HEK293 (cell line): ENCODE measurements around the gene TECPR2.

Experiments
- EGR2 ChIP-seq: fragments of 450-650 bp; formaldehyde crosslinking; IDR thresholded peaks from 2 replicates; pipeline ENCODE4 v1.5.1; 2016; ENCODE audit warnings: low read depth, missing biosample characterization, missing genetic modification characterization
- REST ChIP-seq: fragments of 450-650 bp; formaldehyde crosslinking; IDR thresholded peaks from 2 replicates; pipeline ENCODE4 v1.5.1; 2016; ENCODE audit warnings: missing biosample characterization, missing genetic modification characterization
- SP3 ChIP-seq: fragments of 450-650 bp; formaldehyde crosslinking; IDR thresholded peaks from 2 replicates; pipeline ENCODE4 v1.5.1; 2016; ENCODE audit warnings: missing biosample characterization, missing genetic modification characterization
- TRIM28 ChIP-seq: IDR thresholded peaks from 2 replicates; pipeline ENCODE4 v1.6.1; 2011; ENCODE audit warnings: low read length, control low read depth, borderline replicate concordance
- ZBTB1 ChIP-seq: fragments of 450-650 bp; formaldehyde crosslinking; IDR thresholded peaks from 2 replicates; pipeline ENCODE4 v1.5.1; 2016; ENCODE audit warnings: missing biosample characterization, missing genetic modification characterization
- ZBTB6 ChIP-seq: fragments of 450-650 bp; formaldehyde crosslinking; IDR thresholded peaks from 2 replicates; pipeline ENCODE4 v1.5.1; 2017; ENCODE audit warnings: missing biosample characterization, missing genetic modification characterization
- ZNF112 ChIP-seq: fragments of 450-650 bp; formaldehyde crosslinking; IDR thresholded peaks from 2 replicates; pipeline ENCODE4 v1.5.0; 2017; ENCODE audit warnings: missing biosample characterization, missing genetic modification characterization
- ZNF146 ChIP-seq: fragments of 450-650 bp; formaldehyde crosslinking; IDR thresholded peaks from 2 replicates; pipeline ENCODE4 v1.5.1; 2016; ENCODE audit warnings: missing biosample characterization, missing genetic modification characterization
- ZNF19 ChIP-seq: fragments of 450-650 bp; formaldehyde crosslinking; IDR thresholded peaks from 2 replicates; pipeline ENCODE4; 2016; ENCODE audit warnings: missing biosample characterization, missing genetic modification characterization, low read depth
- ZNF214 ChIP-seq: fragments of 450-650 bp; formaldehyde crosslinking; IDR thresholded peaks from 2 replicates; pipeline ENCODE4 v1.5.1; 2017; ENCODE audit warnings: missing biosample characterization, mild to moderate bottlenecking, missing genetic modification characterization, borderline replicate concordance
- ZNF280D ChIP-seq: fragments of 450-650 bp; formaldehyde crosslinking; IDR thresholded peaks from 2 replicates; pipeline ENCODE4 v1.5.1; 2016; ENCODE audit warnings: missing biosample characterization, missing genetic modification characterization
- ZNF335 ChIP-seq: fragments of 450-650 bp; formaldehyde crosslinking; conservative IDR thresholded peaks from 2 replicates; pipeline ENCODE4 v1.5.1; 2016; ENCODE audit warnings: missing biosample characterization, missing genetic modification characterization
- ZNF341 ChIP-seq: fragments of 450-650 bp; formaldehyde crosslinking; IDR thresholded peaks from 2 replicates; pipeline ENCODE4; 2016; ENCODE audit warnings: low read depth, missing biosample characterization, missing genetic modification characterization
- ZNF37A ChIP-seq: fragments of 450-650 bp; IDR thresholded peaks from 2 replicates; pipeline ENCODE4 v1.5.1; 2018; ENCODE audit warnings: missing biosample characterization, missing genetic modification characterization
- ZNF530 ChIP-seq: fragments of 450-650 bp; formaldehyde crosslinking; IDR thresholded peaks from 2 replicates; pipeline ENCODE4 v1.5.1; 2016; ENCODE audit warnings: low read depth, missing biosample characterization, missing genetic modification characterization
- ZNF549 ChIP-seq: fragments of 450-650 bp; IDR thresholded peaks from 2 replicates; pipeline ENCODE4 v1.5.1; 2018; ENCODE audit warnings: missing biosample characterization, missing genetic modification characterization, mild to moderate bottlenecking, inconsistent platforms, moderate library complexity
- ZNF707 ChIP-seq: fragments of 450-650 bp; formaldehyde crosslinking; IDR thresholded peaks from 2 replicates; pipeline ENCODE4 v1.5.1; 2016; ENCODE audit warnings: missing biosample characterization, missing genetic modification characterization
- ZNF768 ChIP-seq: fragments of 450-650 bp; formaldehyde crosslinking; IDR thresholded peaks from 2 replicates; pipeline ENCODE4 v1.5.1; 2018; ENCODE audit warnings: missing biosample characterization, mild to moderate bottlenecking, missing genetic modification characterization
- ZNF843 ChIP-seq: fragments of 450-650 bp; formaldehyde crosslinking; IDR thresholded peaks from 2 replicates; pipeline ENCODE4 v1.5.1; 2016; ENCODE audit warnings: missing biosample characterization, missing genetic modification characterization
- ZSCAN30 ChIP-seq: fragments of 450-650 bp; IDR thresholded peaks from 2 replicates; pipeline ENCODE4 v1.5.1; 2018; ENCODE audit warnings: missing biosample characterization, mild to moderate bottlenecking, missing genetic modification characterization, moderate library complexity
- ZSCAN5A ChIP-seq: fragments of 450-650 bp; formaldehyde crosslinking; IDR thresholded peaks from 2 replicates; pipeline ENCODE4 v1.5.1; 2016; ENCODE audit warnings: missing biosample characterization, missing genetic modification characterization

The TECPR2 gene

GRCh38 chr14:102437997-102438915, 75.5 kb downstream of the TECPR2 start (continued):
- TF ChIP-seq SP3 (tag by site-specific recombination), result peak; percentile 28; the same call in 1 of the 2 replicates
- no peak for TF ChIP-seq ZSCAN5A (tag by site-specific recombination)
- TF ChIP-seq ZNF19, result no peak
- no peak for TF ChIP-seq ZBTB1 (tag by site-specific recombination)
- TF ChIP-seq REST, result no peak
- 0 out of 2 replicates have a peak, but pooled peaks have one; percentile 61 for TF ChIP-seq ZSCAN30 (tag by site-specific recombination)
- TF ChIP-seq ZNF214 (tag by site-specific recombination), result no peak
- no peak for TF ChIP-seq ZNF707
- peak; percentile 39; the same call in 1 of the 2 replicates for TF ChIP-seq ZNF341 (tag by site-specific recombination)
- no peak for TF ChIP-seq ZNF112
- TF ChIP-seq EGR2 (tag by site-specific recombination), result peak; percentile 37; the same call in 1 of the 2 replicates
- TF ChIP-seq ZNF843 (tag by site-specific recombination), result no peak
- TF ChIP-seq ZNF280D (tag by site-specific recombination), result no peak
- TF ChIP-seq ZBTB6 (tag by site-specific recombination), result no peak
- TF ChIP-seq ZNF530, result no peak
- TF ChIP-seq ZNF549 (tag by site-specific recombination), result no peak
- no peak for TF ChIP-seq ZNF768 (tag by site-specific recombination)
- TF ChIP-seq ZNF37A (tag by site-specific recombination), result no peak
- no peak for TF ChIP-seq ZNF146 (tag by site-specific recombination)
- no peak for TF ChIP-seq TRIM28
- TF ChIP-seq ZNF335 (tag by site-specific recombination), result peak; percentile 54
